ENCODE results near the gene ERP27. TPM values are rescaled to one million over a fixed set of nuclear protein-coding genes. Genes with fewer than 3 reads are reported as not detected.

The ERP27 gene
- polyA plus RNA-seq, 2 of the 4 experiments (the other 2 are of a cell fraction), result 0.09 to 0.28 TPM

- CTCF ChIA-PET, result interaction anchor here (2.0 kb wide), 1 partner anchor 31 kb away, joined by 4 read pairs; no protein-coding TSS in a partner anchor
- FAIRE-seq, result no peak
These were observed 26.1 kb upstream of the ERP27 start for GRCh38 chr12:14964406-14964805.

GRCh38 chr12:14963520-14963919 lies 25.2 kb upstream of the ERP27 start:
- FAIRE-seq (no peak), DNase-seq (ENCODE audit: low read depth in 1 of 2, low spot score in 1 of 2) (no peak), ATAC-seq (no peak)
- Histone ChIP-seq H3K4me1 (peaks cover 8% of the 10 kb centered on the region; the same call in 1 of the 3 replicates), H3K4me2 (no peak overlapping the region), H3K9me3 (no peaks in the 10 kb centered on the region), H3K27ac (no peak overlapping the region), H3K4me3 (no peak overlapping the region)
- no peak for TF ChIP-seq RFX5 (IDR thresholded peaks at IDR 0.05)
- TF ChIP-seq KDM5A (IDR thresholded peaks at IDR 0.05), result no peak
- no peak for TF ChIP-seq RNF2 (IDR thresholded peaks at IDR 0.05; ENCODE audit: borderline replicate concordance, low read depth)
- TF ChIP-seq HOXB13 (CRISPR knock-in tag; IDR thresholded peaks at IDR 0.05; ENCODE audit: low read depth), result no peak
- TF ChIP-seq FOXS1 (CRISPR knock-in tag; IDR thresholded peaks at IDR 0.05), result no peak
- TF ChIP-seq HOXA7 (CRISPR knock-in tag; IDR thresholded peaks at IDR 0.05), result no peak
- no peak for TF ChIP-seq JUNB (IDR thresholded peaks at IDR 0.05)
- TF ChIP-seq EHMT2 (IDR thresholded peaks at IDR 0.05; ENCODE audit: low read depth), result no peak
- no peak for TF ChIP-seq EHF (CRISPR knock-in tag; IDR thresholded peaks at IDR 0.05)
- TF ChIP-seq PHF8 (IDR thresholded peaks at IDR 0.05; ENCODE audit: borderline replicate concordance, low read depth), result no peak
- TF ChIP-seq, protein P1, sequence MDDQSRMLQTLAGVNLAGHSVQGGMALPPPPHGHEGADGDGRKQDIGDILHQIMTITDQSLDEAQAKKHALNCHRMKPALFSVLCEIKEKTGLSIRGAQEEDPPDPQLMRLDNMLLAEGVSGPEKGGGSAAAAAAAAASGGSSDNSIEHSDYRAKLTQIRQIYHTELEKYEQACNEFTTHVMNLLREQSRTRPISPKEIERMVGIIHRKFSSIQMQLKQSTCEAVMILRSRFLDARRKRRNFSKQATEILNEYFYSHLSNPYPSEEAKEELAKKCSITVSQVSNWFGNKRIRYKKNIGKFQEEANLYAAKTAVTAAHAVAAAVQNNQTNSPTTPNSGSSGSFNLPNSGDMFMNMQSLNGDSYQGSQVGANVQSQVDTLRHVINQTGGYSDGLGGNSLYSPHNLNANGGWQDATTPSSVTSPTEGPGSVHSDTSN (IDR thresholded peaks at IDR 0.05), result no peak
- 72% methylated on average over 7 of the region's 7 CpGs for WGBS (ENCODE audit: missing lambda C conversion rate)
- POLR2A ChIA-PET, result no interaction called here
- CTCF ChIA-PET, result no interaction called here

More at GRCh38 chr12:14964406-14964805, 26.1 kb upstream of the ERP27 start:
- Histone ChIP-seq H3K4me2 (no peak overlapping the region), H3K27ac (no peak overlapping the region), H3K9me3 (no peaks in the 10 kb centered on the region), H3K4me1 (peaks cover 8% of the 10 kb centered on the region; the same call in 1 of the 3 replicates), H3K4me3 (no peak overlapping the region)
- TF ChIP-seq, protein P2, sequence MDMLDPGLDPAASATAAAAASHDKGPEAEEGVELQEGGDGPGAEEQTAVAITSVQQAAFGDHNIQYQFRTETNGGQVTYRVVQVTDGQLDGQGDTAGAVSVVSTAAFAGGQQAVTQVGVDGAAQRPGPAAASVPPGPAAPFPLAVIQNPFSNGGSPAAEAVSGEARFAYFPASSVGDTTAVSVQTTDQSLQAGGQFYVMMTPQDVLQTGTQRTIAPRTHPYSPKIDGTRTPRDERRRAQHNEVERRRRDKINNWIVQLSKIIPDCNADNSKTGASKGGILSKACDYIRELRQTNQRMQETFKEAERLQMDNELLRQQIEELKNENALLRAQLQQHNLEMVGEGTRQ (IDR thresholded peaks at IDR 0.05), result no peak
- TF ChIP-seq RNF2 (IDR thresholded peaks at IDR 0.05; ENCODE audit: borderline replicate concordance, low read depth) (no peak), CBX8 (IDR thresholded peaks at IDR 0.05) (no peak), MYC (IDR thresholded peaks at IDR 0.05; ENCODE audit: borderline replicate concordance, low read length) (no peak), TP53 (CRISPR knock-in tag; IDR thresholded peaks at IDR 0.05) (no peak), PHF8 (IDR thresholded peaks at IDR 0.05; ENCODE audit: borderline replicate concordance, low read depth) (no peak), POLR2A (IDR thresholded peaks at IDR 0.05; ENCODE audit: low read length) (no peak), BHLHE40 (IDR thresholded peaks at IDR 0.05; ENCODE audit: low read depth, low read length) (no peak), HMGXB4 (CRISPR knock-in tag; IDR thresholded peaks at IDR 0.05; ENCODE audit: borderline replicate concordance) (no peak), EHF (CRISPR knock-in tag; IDR thresholded peaks at IDR 0.05) (no peak), NFE2L2 (conservative IDR thresholded peaks at IDR 0.05; ENCODE audit: low read length) (no peak), NR3C1 (IDR thresholded peaks at IDR 0.05) (no peak), KDM5A (IDR thresholded peaks at IDR 0.05) (no peak), RARB (CRISPR knock-in tag; IDR thresholded peaks at IDR 0.05) (no peak), FOSB (CRISPR knock-in tag; IDR thresholded peaks at IDR 0.05) (no peak), EHMT2 (IDR thresholded peaks at IDR 0.05; ENCODE audit: low read depth) (no peak), HOXA7 (CRISPR knock-in tag; IDR thresholded peaks at IDR 0.05) (no peak), RAD21 (conservative IDR thresholded peaks at IDR 0.05 in 1 of 2, IDR thresholded peaks at IDR 0.05 in 1 of 2) (no peak), HOXB5 (CRISPR knock-in tag; IDR thresholded peaks at IDR 0.05) (no peak)
- TF ChIP-seq, protein P3, sequence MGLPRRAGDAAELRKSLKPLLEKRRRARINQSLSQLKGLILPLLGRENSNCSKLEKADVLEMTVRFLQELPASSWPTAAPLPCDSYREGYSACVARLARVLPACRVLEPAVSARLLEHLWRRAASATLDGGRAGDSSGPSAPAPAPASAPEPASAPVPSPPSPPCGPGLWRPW (IDR thresholded peaks at IDR 0.05), result no peak
- 78% methylated on average over 2 of the region's 2 CpGs for WGBS (ENCODE audit: missing lambda C conversion rate)
- POLR2A ChIA-PET, result no interaction called here
- no peak for ATAC-seq
- DNase-seq (ENCODE audit: low read depth in 1 of 2, low spot score in 1 of 2), result no peak

Measured in A549 (cell line).